ENCODE measurements around the gene COX8C. TPM values are rescaled to one million over a fixed set of nuclear protein-coding genes. Genes with fewer than 3 reads are reported as not detected.
A peak's percentile ranks its signal among the peaks of the same experiment; 100 is the strongest.

COX8C gene
- total RNA-seq, 1 experiment from 2014 or later = not detected

DNA sequence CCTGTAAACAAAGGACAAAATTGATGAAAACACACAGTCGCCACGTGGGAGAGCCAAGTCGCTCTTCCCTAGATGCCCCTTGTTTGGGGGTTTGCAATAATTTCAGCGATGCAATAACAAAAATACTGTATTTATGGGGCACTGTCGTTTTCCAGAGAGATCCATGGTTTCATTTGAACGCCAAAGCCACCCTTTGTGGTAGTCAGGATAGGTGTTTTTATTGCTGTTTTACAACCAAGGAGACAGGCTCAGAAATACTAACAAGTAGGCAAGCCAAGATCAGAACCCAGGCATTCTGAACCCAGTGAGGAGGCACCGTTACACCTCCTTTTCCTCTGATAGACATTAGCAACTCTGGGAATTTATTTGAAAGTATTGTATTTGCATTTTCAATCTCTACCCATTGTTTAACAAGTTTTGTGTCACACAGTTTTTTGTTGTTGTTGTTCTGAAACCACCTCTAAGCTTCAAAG is 13.3 kb upstream of the COX8C start:
- BruUV-seq (replicated peaks) = no TSS peak
- CTCF ChIA-PET = no interaction called here

DNA sequence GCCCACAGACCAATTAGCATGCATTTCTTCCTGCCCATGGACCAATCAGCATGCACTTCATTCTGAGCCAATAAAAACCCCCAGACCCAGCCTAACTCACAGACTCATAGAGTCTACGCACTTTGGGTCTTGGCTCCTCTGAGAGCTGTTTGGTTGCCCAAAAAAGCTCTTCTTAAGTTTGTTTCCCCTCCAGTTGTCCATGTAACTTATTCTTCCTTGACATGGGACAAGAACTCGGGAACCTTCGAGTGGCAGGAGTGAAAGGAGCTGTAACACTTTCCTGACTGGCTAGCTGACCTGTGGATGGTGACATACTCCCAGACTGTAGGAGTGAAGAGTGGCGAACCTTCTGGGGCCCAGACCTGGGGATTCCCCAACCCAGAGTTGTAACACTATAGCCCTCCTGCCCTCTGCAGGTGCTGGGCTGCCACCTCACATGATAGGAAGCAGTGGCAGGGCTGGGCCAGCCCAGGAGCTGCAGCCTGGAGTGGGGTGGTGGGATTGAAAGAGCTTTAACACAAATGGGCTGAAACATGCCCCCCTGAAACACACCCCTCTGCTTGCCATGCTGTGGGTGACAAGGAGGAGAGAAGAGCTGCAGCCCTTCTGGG is 9.7 kb upstream of the COX8C start:
- no peaks in the 10 kb centered on the region for H3K9me3 ChIP-seq (ENCODE audit: insufficient read depth, low read depth)
- BruUV-seq (replicated peaks) = no TSS peak
- H2AFZ ChIP-seq = no peak overlapping the region
- H3F3A ChIP-seq (ENCODE audit: insufficient read depth, low read depth) = peaks cover 4% of the 10 kb centered on the region; the same call in 1 of the 2 replicates
- H3K36me3 ChIP-seq (ENCODE audit: low read depth) = no peaks in the 10 kb centered on the region
- no peaks in the 10 kb centered on the region for H4K20me1 ChIP-seq (ENCODE audit: insufficient read depth)
- ChIA-PET POLR2A (ENCODE audit: unreplicated experiment) (no interaction called here), CTCF (no interaction called here)
- peaks cover 13% of the 10 kb centered on the region for H3K79me2 ChIP-seq (ENCODE audit: low read depth)
- H3K27ac ChIP-seq = no peak overlapping the region
- H3K4me3 ChIP-seq = no peak overlapping the region
- TF ChIP-seq, protein P1, sequence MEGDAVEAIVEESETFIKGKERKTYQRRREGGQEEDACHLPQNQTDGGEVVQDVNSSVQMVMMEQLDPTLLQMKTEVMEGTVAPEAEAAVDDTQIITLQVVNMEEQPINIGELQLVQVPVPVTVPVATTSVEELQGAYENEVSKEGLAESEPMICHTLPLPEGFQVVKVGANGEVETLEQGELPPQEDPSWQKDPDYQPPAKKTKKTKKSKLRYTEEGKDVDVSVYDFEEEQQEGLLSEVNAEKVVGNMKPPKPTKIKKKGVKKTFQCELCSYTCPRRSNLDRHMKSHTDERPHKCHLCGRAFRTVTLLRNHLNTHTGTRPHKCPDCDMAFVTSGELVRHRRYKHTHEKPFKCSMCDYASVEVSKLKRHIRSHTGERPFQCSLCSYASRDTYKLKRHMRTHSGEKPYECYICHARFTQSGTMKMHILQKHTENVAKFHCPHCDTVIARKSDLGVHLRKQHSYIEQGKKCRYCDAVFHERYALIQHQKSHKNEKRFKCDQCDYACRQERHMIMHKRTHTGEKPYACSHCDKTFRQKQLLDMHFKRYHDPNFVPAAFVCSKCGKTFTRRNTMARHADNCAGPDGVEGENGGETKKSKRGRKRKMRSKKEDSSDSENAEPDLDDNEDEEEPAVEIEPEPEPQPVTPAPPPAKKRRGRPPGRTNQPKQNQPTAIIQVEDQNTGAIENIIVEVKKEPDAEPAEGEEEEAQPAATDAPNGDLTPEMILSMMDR (conservative IDR thresholded peaks at IDR 0.05) = no peak
- no peak for TF ChIP-seq EZH2 (IDR thresholded peaks at IDR 0.05; ENCODE audit: low read depth)
- H3K27me3 ChIP-seq (ENCODE audit: insufficient read depth, low read depth) = no peaks in the 10 kb centered on the region
- H3K4me2 ChIP-seq = no peak overlapping the region
- intact Hi-C loops (cut with micrococcal nuclease; ENCODE audit: unreplicated experiment) = no loop called here
- DNase-seq = no peak
- peaks cover 10% of the 10 kb centered on the region for H3K4me1 ChIP-seq (replicated peaks; ENCODE audit: insufficient read depth)
- no peaks in the 10 kb centered on the region for H3K9me2 ChIP-seq (ENCODE audit: insufficient read depth)

More for the DNA sequence above, 13.3 kb upstream of the COX8C start:
- no peak for TF ChIP-seq EZH2 (IDR thresholded peaks at IDR 0.05; ENCODE audit: low read depth)
- TF ChIP-seq, protein P1 (conservative IDR thresholded peaks at IDR 0.05) = no peak
- H3K9me3 ChIP-seq (ENCODE audit: insufficient read depth, low read depth) = no peaks in the 10 kb centered on the region
- H3K4me1 ChIP-seq (replicated peaks; ENCODE audit: insufficient read depth) = peaks cover 37% of the 10 kb centered on the region
- peak overlapping the region; percentile 83 for H2AFZ ChIP-seq
- H3K27ac ChIP-seq = peak overlapping the region; percentile 82
- no peaks in the 10 kb centered on the region for H3K36me3 ChIP-seq (ENCODE audit: low read depth)
- POLR2A ChIA-PET (ENCODE audit: unreplicated experiment) = no interaction called here
- no peaks in the 10 kb centered on the region for H3K27me3 ChIP-seq (ENCODE audit: insufficient read depth, low read depth)
- DNase-seq = no peak
- H3K4me3 ChIP-seq = peak overlapping the region; percentile 71
- H3K79me2 ChIP-seq (ENCODE audit: low read depth) = peaks cover 49% of the 10 kb centered on the region
- H4K20me1 ChIP-seq (ENCODE audit: insufficient read depth) = peaks cover 17% of the 10 kb centered on the region; the same call in 1 of the 2 replicates
- H3F3A ChIP-seq (ENCODE audit: insufficient read depth, low read depth) = peaks cover 30% of the 10 kb centered on the region
- H3K9me2 ChIP-seq (ENCODE audit: insufficient read depth) = no peaks in the 10 kb centered on the region
- H3K4me2 ChIP-seq = peak overlapping the region; percentile 88
- intact Hi-C loops (cut with micrococcal nuclease; ENCODE audit: unreplicated experiment) = no loop called here

DNA sequence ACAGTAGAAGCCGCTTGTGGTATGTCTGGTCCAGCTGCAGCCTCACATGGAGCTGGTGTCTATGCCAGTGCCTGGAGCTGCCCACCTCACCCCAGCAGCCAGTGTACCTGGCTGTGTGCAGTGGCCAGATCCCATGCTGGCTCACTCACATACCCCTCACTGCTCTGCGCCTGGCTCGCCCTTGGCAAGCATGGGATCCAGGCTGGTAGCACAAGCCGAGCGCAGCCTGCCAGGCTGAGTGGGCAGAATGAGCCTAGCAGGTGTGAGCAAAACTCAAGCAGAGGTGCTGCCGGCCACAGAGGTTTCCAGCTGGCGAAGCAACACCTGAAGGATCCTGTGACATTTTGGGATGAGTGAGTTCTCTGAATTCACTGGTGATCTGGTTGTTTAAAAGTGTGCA is 9.1 kb upstream of the COX8C start:
- H3K36me3 ChIP-seq (ENCODE audit: low read depth) = no peaks in the 10 kb centered on the region
- no TSS peak for BruUV-seq (replicated peaks)
- no peak overlapping the region for H3K4me2 ChIP-seq
- H4K20me1 ChIP-seq (ENCODE audit: insufficient read depth) = no peaks in the 10 kb centered on the region
- H3K27ac ChIP-seq = no peak overlapping the region
- no peak overlapping the region for H2AFZ ChIP-seq
- DNase-seq = no peak
- TF ChIP-seq EZH2 (IDR thresholded peaks at IDR 0.05; ENCODE audit: low read depth) = no peak
- TF ChIP-seq, protein P1 (conservative IDR thresholded peaks at IDR 0.05) = no peak
- no peak overlapping the region for H3K4me3 ChIP-seq
- 0 out of 2 replicates have a peak, but pooled peaks cover 12% of the 10 kb centered on the region for H3K79me2 ChIP-seq (ENCODE audit: low read depth)
- peaks cover 10% of the 10 kb centered on the region for H3K4me1 ChIP-seq (replicated peaks; ENCODE audit: insufficient read depth)
- no peaks in the 10 kb centered on the region for H3K9me2 ChIP-seq (ENCODE audit: insufficient read depth)
- no peaks in the 10 kb centered on the region for H3K27me3 ChIP-seq (ENCODE audit: insufficient read depth, low read depth)
- ChIA-PET POLR2A (ENCODE audit: unreplicated experiment) (no interaction called here), CTCF (no interaction called here)
- H3F3A ChIP-seq (ENCODE audit: insufficient read depth, low read depth) = peaks cover 4% of the 10 kb centered on the region; the same call in 1 of the 2 replicates
- intact Hi-C loops (cut with micrococcal nuclease; ENCODE audit: unreplicated experiment) = no loop called here
- H3K9me3 ChIP-seq (ENCODE audit: insufficient read depth, low read depth) = no peaks in the 10 kb centered on the region
